ENCODE data around the gene MRPS6.

MRPS6 gene

GRCh38 chr21:34135330-34135729, 62.0 kb downstream of the MRPS6 start:
- DNase-seq, result no peak

DNA sequence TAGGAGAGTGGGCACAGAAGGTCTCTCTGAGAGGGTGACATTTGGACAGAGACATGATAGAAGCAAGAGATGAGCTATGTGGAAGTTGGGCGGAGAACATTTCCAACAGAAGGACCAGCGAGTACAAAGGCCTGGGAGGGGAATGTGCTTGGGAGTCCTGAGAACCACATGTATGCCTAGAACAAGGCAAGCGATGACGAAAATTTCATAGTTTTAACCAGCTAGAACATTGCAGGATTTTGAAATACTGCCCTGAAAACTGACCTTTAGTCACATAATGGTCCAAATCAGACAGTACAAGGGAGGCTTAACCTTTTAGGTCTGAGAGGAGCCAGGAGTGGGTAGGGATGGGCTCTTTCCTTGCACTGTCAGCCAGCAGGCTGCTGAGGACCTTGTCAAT, 68.0 kb downstream of the MRPS6 start:
- no peak for DNase-seq

GRCh38 chr21:34143685-34144182, 70.4 kb downstream of the MRPS6 start:
- DNase-seq, result no peak

GRCh38 chr21:34144224-34144623, 70.8 kb downstream of the MRPS6 start:
- DNase-seq, result no peak

- DNase-seq, result no peak
Observed at GRCh38 chr21:34147792-34148418, 74.5 kb downstream of the MRPS6 start.

DNA sequence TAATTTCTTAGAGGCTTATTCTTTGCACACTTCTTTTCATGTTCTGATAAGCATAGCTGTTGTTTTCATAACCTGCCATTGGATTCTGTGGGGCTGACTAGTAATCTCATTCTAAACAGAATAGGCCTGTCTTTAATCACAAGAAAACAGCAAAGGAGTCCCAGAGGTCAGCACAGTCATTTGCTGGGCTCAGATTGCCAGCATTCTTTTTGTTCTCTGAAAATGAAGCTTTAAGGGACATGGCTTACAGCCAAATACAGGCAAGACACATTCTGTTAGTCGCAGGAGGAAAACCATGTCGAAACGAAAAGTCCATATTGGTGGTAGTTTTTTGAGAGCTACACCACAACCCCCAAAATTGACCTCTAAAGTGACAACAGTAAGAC, 75.0 kb downstream of the MRPS6 start:
- no peak for DNase-seq

- no peak for DNase-seq
Observed at GRCh38 chr21:34148826-34149558, 75.6 kb downstream of the MRPS6 start.

GRCh38 chr21:34152500-34152899, 79.1 kb downstream of the MRPS6 start:
- no peak for DNase-seq

GRCh38 chr21:34154878-34155277, 81.5 kb downstream of the MRPS6 start:
- DNase-seq, result no peak

- no peak for DNase-seq
Observed at GRCh38 chr21:34156957-34157356, 83.6 kb downstream of the MRPS6 start.

GRCh38 chr21:34157521-34157920, 84.1 kb downstream of the MRPS6 start:
- no peak for DNase-seq

DNA sequence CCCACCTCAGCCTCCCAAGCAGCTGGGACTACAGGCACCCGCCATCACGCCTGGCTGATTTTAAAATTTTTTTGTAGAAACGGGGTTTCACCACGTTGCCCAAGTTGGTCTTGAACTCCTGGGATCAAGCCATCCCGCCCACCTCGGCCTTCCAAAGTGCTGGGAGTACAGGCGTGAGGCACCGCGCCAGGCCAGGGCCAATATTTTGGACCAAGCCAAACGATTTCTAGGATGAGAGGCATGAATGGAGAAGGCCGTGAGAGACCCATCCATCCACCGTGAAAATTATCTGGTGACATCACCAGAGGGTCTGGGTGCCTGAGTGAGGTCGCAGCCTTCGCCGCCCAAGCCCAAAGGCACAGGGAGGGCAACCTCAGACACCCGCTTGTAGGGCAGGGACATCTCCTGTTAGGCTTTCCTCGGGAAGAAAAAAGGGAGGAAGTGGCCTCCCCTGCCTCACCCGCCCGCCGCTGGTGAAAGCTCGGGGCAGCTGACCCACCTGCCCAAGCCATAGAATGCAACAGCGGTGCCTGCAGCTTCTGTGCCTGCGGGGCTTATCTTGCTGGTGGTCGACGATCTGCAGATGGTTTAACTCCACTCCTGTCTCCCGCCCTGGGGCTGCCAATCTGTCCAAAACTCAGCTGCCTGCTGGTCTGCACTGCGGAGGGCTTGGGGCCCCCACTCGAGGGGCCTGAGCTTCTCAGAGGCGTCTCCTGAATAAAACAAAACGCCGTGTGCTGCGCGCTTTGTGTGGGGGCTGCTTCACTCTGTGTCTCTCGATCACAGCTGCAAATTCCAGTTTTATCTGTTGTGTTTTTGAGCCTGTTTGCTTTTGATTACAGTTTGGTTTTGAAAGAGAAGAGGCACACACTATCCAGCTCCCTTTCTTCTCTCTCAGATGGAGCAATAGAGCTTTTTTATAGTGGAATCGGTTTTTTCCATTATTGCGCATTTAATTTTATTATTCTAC, 85.8 kb downstream of the MRPS6 start:
- DNase-seq, result no peak

DNA sequence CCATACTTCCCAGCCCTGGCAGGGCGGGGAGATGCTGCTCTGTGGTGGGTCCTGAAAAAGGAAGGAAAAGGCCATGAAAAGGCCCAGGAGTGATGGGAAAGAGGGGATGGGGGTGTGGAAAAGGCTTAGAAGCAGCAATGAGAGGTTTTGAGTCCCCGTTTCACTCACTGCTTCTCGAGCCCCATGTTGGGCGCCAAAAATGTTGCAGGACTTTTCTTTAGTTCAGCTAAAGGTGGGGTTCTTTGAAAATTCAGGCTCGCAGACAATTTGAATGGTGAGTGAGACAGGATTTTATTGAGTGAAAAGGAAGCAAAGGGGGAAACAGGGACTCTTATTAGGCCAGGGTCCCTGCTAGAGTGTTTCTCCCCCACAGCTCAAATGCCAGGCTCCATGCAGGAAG, 93.1 kb downstream of the MRPS6 start:
- DNase-seq, result no peak

DNA sequence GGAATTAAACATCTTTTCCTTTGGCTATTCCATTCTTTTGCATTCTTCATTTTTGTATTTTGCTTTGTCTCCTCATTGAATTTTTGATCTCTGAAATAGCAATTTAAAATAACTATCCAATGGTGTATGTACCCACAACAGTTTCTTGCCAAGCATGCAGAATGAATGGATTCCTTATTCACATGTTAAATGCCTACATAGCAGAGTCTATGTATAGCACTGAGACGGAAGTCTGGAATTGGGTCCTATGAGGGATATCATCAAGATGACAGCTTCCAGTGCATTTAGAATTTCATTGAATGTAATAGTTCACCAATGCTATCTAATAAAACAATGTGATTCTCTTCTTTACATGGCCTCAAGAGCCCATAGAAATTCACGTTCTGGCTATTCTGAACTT, 97.5 kb downstream of the MRPS6 start:
- no peak for DNase-seq

DNA sequence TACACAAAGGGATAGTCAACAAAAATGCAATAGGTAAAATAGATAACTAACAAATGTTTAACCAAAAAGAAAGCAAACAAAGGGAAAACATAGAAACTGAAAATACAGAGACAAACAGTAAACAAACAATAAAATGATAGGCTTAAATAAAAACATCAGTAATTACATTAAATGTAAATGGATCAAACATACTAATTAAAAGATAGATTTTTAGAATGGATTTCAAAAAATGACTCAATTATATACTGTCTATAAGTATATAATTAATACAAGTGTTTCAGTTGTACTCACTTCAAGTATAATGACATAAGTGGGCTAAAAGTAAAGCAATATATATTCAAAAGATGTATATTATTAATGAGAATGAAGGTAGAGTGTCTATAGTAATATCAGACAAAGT, 101.1 kb downstream of the MRPS6 start:
- no peak for DNase-seq

DNA sequence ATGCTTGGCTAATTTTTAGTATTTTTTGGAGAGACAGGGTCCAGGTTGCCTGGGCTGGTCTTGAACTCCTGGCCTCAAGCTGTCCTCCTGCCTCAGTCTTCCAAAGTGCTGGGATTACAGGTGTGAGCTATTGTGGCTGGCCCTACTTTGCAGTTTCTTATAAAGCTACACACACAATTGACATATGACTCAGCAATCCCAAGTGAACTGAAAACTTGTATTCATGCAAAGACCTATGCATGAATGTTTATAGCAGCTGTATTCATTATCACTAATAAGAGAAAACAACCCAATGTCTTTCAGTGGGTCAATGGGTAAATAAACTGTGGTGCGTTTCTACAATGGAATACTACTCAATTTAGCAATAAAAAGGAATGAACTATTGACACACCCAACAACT, 103.1 kb downstream of the MRPS6 start:
- DNase-seq, result no peak

- no peak for DNase-seq
Observed at GRCh38 chr21:34177919-34178567, 104.7 kb downstream of the MRPS6 start.

DNA sequence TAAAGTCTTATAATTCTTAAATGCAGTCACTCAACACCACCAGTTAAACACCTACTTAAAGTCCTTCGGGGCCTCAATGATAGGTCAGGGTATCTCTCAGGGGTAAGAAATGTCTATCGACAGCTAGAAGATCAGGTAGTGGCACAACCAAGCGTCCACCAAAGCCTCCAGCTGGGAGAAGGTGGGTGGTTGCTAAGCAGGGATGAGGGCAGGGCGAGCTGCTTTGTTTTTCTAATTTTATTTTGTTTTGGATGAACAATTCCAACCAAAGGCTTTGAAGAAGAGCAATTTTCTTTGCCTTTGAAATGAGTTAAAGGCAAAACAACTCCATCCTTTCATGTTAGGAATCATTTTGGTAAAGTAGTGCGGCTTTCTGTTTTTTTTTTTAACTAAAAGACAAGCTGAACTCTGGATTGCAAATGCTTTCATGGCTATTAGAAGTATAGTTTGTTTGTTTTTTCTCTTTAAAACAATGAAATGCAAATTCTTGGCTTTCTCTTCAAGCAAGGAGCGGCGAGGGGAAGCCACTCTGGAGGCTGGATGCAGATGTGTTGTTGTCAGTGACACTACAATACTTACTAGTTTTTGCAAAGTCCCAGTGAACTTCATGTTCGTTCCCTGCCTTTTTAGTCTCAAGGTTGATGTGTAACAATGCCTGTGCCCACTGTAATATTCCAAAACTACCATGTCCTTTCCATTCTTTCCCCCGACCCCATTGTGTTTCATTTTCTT, 106.0 kb downstream of the MRPS6 start:
- DNase-seq, result no peak

GRCh38 chr21:34180407-34180806, 107.0 kb downstream of the MRPS6 start:
- no peak for DNase-seq

DNA sequence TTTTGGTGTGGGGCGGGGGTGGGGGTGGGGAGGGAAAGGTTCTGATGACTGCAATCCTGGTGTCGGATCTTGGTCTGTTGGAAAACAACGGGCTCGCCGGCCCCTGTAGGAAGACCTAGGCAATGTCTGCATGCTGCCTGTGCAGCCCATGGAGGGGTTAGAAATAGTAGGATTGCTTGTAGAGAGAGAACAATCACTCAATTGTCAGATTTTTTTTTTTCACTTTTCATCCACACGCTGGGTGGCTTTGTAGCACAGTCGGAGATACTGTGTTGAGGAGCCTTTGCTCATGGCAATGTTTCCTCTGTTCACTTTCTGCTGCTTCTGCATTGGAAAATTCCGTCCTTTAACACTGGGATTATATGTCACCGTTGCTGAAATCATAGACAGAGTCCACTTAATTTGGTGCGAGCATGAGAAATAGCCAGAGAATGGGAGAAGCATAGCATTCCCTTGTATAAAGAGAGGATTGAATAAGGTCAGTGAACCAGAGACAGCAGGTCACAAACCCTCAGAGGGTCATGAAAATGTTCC, 107.5 kb downstream of the MRPS6 start:
- DNase-seq, result no peak

- no peak for DNase-seq
Observed at GRCh38 chr21:34181431-34182039, 108.2 kb downstream of the MRPS6 start.

- no peak for DNase-seq
Observed at GRCh38 chr21:34182436-34182835, 109.1 kb downstream of the MRPS6 start.

Data from GDM1 (cell line).